GM12878 (cell line): ENCODE measurements around the gene BCL2. TPM values are rescaled to one million over a fixed set of nuclear protein-coding genes. Genes with fewer than 3 reads are reported as not detected.

ENCODE experiments used
- ATAC-seq: fragments of 200-7000 bp; cut with Tn5 transposase; 3 replicates; pipeline ENCODE4 v1.9.1; 2020; ENCODE audit warnings: mild to moderate bottlenecking, moderate library complexity
- BruUV-seq: library from RNA; stranded (reverse); fragments of 400-500 nt; replicated peaks from 2 replicates; lab custom pipeline; 2021; lab: Mats Ljungman, UMichigan
- CTCF ChIA-PET: fragments of 300-600 bp; sonication (Branson Sonifier 250); formaldehyde crosslinking; extraction: SDS; loops from one replicate; lab custom pipeline; 2021; ENCODE audit warnings: inconsistent platforms; lab: Yijun Ruan, JAX
- POLR2A ChIA-PET: fragments of 350-600 bp; formaldehyde crosslinking; extraction: SDS; loops from one replicate; lab custom pipeline; 2021; ENCODE audit warnings: inconsistent platforms; lab: Charles Lee
- RAD21 ChIA-PET: fragments of 300-600 bp; sonication (Branson Sonifier 250); formaldehyde crosslinking; loops from one replicate; lab custom pipeline; 2023; ENCODE audit warnings: antibody characterized with exemption; ENCODE audit not compliant: unreplicated experiment; lab: Charles Lee
- SMC1A ChIA-PET: fragments of 300-600 bp; sonication (Branson Sonifier 250); formaldehyde crosslinking; loops from one replicate; lab custom pipeline; 2023; ENCODE audit not compliant: unreplicated experiment, uncharacterized antibody; lab: Charles Lee
- DNase-seq: peaks from one replicate; pipeline ENCODE4 v3.0.0-alpha.2; 2011; ENCODE audit warnings: low read depth, low spot score
- FAIRE-seq: peaks from 3 replicates; lab custom pipeline; 2011; peaks lifted over from hg19 to GRCh38; lab: Jason Lieb, UNC
- H2AFZ ChIP-seq: 2 replicates; pipeline ENCODE4 v1.6.0; 2011; ENCODE audit warnings: low read depth, low read length, control low read depth; ENCODE audit not compliant: control insufficient read depth
- H3K27ac ChIP-seq: 2 replicates; pipeline ENCODE4 v1.5.1; 2011; ENCODE audit warnings: control low read depth; ENCODE audit not compliant: control insufficient read depth, insufficient read depth
- H3K27me3 ChIP-seq, 2 experiments: replicated peaks in 1 of 2; 2 replicates each; pipeline versions ENCODE4 v1.6.0 to v1.6.1; 2011; ENCODE audit warnings: low read length in 1 of 2; ENCODE audit not compliant: control insufficient read depth in 2 of 2, insufficient read depth in 2 of 2
- H3K36me3 ChIP-seq, 2 experiments: 2 replicates each; pipeline ENCODE4 v1.5.1; 2011; ENCODE audit warnings: low read length in 1 of 2; ENCODE audit not compliant: control insufficient read depth in 2 of 2, insufficient read depth in 2 of 2
- H3K4me1 ChIP-seq: 2 replicates; pipeline ENCODE4 v1.6.1; 2011; ENCODE audit warnings: mild to moderate bottlenecking, low read length, moderate library complexity, mixed read lengths; ENCODE audit not compliant: control insufficient read depth, insufficient read depth
- H3K4me2 ChIP-seq: 2 replicates; pipeline ENCODE4 v1.6.0; 2011; ENCODE audit warnings: control low read depth; ENCODE audit not compliant: control insufficient read depth, insufficient read depth
- H3K4me3 ChIP-seq: fragments of 200-600 bp; sonication (generic); 2 replicates; pipeline ENCODE4 v1.5.1; 2016
- H3K79me2 ChIP-seq: 2 replicates; pipeline ENCODE4 v1.6.0; 2011; ENCODE audit warnings: low read length; ENCODE audit not compliant: control insufficient read depth, insufficient read depth
- H3K9ac ChIP-seq: 2 replicates; pipeline ENCODE4 v1.8.0; 2011; ENCODE audit warnings: low read length, control low read depth, mixed read lengths; ENCODE audit not compliant: control insufficient read depth, insufficient read depth
- H3K9me3 ChIP-seq: replicated peaks from 3 replicates; pipeline ENCODE4 v1.5.1; 2011; ENCODE audit warnings: mild to moderate bottlenecking, low read length; ENCODE audit not compliant: control insufficient read depth, insufficient read depth
- H4K20me1 ChIP-seq: 2 replicates; pipeline ENCODE4 v1.6.0; 2011; ENCODE audit not compliant: control insufficient read depth, insufficient read depth
- CUX1 ChIP-seq: IDR thresholded peaks from 2 replicates; pipeline ENCODE4 v1.6.1; 2012; ENCODE audit warnings: improper control_type of control experiment, low read depth, low read length; ENCODE audit not compliant: insufficient replicate concordance
- EED ChIP-seq: sonication (generic); IDR thresholded peaks from 2 replicates; pipeline ENCODE4 v1.6.1; 2016; ENCODE audit warnings: antibody characterized with exemption, low read depth
- MEF2A ChIP-seq: IDR thresholded peaks from 2 replicates; pipeline ENCODE4 v1.6.1; 2011; ENCODE audit warnings: low read depth, mild to moderate bottlenecking, low read length, moderate library complexity; ENCODE audit not compliant: insufficient read depth
- WGBS: methylation state at CpG from one replicate; pipeline ENCODE4 v1.1.6; 2016; ENCODE audit warnings: low lambda C conversion rate; ENCODE audit not compliant: insufficient replicate concordance, insufficient coverage; ENCODE audit errors: missing lambda C conversion rate; 5-methylcytosine and 5-hydroxymethylcytosine counted together
- in situ Hi-C: fragments of 300-500 bp; cut with MboI; formaldehyde crosslinking; loops from 9 replicates; pipeline ENCODE4 v1.14.3; 2018; ENCODE audit warnings: mixed read lengths
- intact Hi-C: fragments of 100-400 bp; cut with micrococcal nuclease; formaldehyde crosslinking; loops from one replicate; pipeline ENCODE4 v1.14.2; 2022; ENCODE audit not compliant: unreplicated experiment
- polyA plus RNA-seq, 11 experiments: library from polyadenylated mRNA; depleted of rRNA in 4 of 11; unstranded in 6 of 11; stranded (reverse) in 5 of 11; fragments of >200 nt; fragmentation: Nextera tagmentation in 4 of 11; fragmentation: Illumina TruSeq in 1 of 11; extraction: Ambion mirVana in 4 of 11; extraction: Trizol in 1 of 11; gene quantifications; 1 replicate in 1 of 11; 2 replicates in 10 of 11; pipeline versions ENCODE4 v1.2.1 to v1.2.3, GENCODE V29; 2011 to 2016; ENCODE audit warnings: inconsistent platforms in 2 of 11, missing spikeins in 2 of 11, low read depth in 1 of 11
- total RNA-seq, 4 experiments: library from RNA; depleted of rRNA in 3 of 4; stranded (reverse); fragments of >200 nt in 3 of 4; fragmentation: Illumina TruSeq in 1 of 4; extraction: Trizol in 1 of 4; gene quantifications; 2 replicates each; pipeline versions ENCODE4 v1.2.1 to v1.2.3, GENCODE V29; 2013 to 2021

The BCL2 gene
- total and polyA plus RNA-seq, 10 of the 15 experiments (the other 5 are each of a cell fraction or from before 2014, with no cell fraction given), result 4.1 to 47.8 (median 19.3) TPM

DNA sequence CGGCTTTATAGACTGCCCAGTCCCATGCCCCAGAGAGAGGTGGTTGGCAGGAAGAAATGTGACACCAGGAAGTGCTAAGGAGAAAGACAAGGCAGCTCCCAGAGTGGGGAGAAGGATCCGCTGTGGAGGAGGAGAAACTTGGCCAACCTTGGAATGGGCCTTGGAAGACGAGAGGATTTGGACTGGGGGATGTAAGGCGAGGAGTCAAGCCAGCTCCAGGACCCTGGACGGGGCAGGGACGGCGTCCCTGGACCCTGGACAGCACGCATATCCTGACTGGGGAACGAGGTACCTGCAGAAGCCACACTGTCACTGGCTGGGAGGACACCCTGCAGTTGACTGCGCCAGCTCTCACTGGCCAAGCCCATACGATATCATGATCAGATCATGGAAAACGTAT, 153.4 kb downstream of the BCL2 start (continued):
- TF ChIP-seq CUX1, result no peak

GRCh38 chr18:63164396-63164795, 155.2 kb downstream of the BCL2 start:
- H3K79me2 ChIP-seq, result peaks cover 45% of the 10 kb centered on the region
- BruUV-seq, result no TSS peak
- intact Hi-C loops, result loop anchor here (5.0 kb wide), 1 partner anchor 43 kb away; no protein-coding TSS in a partner anchor

More at GRCh38 chr18:63164396-63164795, 155.2 kb downstream of the BCL2 start:
- Histone ChIP-seq H3K9ac (no peak overlapping the region), H3K27ac (no peak overlapping the region), H3K9me3 (no peaks in the 10 kb centered on the region), H3K4me3 (no peak overlapping the region), H2AFZ (no peak overlapping the region), H4K20me1 (no peaks in the 10 kb centered on the region), H3K4me1 (peaks cover 42% of the 10 kb centered on the region), H3K36me3 (peaks cover 0 to 5% of the 10 kb centered on the region in 2 experiments; a peak in 2 of 4 replicates)
- ChIA-PET RAD21 (interaction anchor here (0.7 to 5.3 kb wide), 10 partner anchors 12 to 154 kb away, joined by 3 to 57 read pairs (median 32); partner anchors contain the start of gene BCL2), SMC1A (interaction anchor here (0.9 to 6.7 kb wide), 10 partner anchors 9 to 159 kb away, joined by 3 to 100 read pairs (median 21); no protein-coding TSS in a partner anchor), CTCF (interaction anchor here (0.6 to 18.1 kb wide), 10 partner anchors 9 to 159 kb away, joined by 3 to 416 read pairs (median 12); partner anchors contain the start of gene BCL2)
- 79% methylated on average over 1 of the region's 1 CpG for WGBS
- no peak for FAIRE-seq
- DNase-seq, result no peak
- TF ChIP-seq MEF2A, result no peak
- 0 out of 2 replicates have a peak, but pooled peaks have one; percentile 15 for TF ChIP-seq EED
- TF ChIP-seq, all 136 proteins: peak for 1
- no peak overlapping the region for H3K4me2 ChIP-seq
- no peak for ATAC-seq
- POLR2A ChIA-PET, result interaction anchor here (0.6 to 4.7 kb wide), 9 partner anchors 8 to 329 kb away, joined by 3 to 44 read pairs (median 6); partner anchors contain the start of gene BCL2
- no peaks in the 10 kb centered on the region for H3K27me3 ChIP-seq
- in situ Hi-C loops, result no loop called here
